Suprapubic skin (tissue), 4 donors: ENCODE results near the gene NPM1.

Experiments
- EP300 ChIP-seq: sonication (generic); formaldehyde crosslinking; IDR thresholded peaks from one replicate; pipeline ENCODE4 v1.6.1; 2017; ENCODE audit warnings: antibody characterized with exemption
- POLR2A ChIP-seq, 2 donors: fragments of 450-650 bp; IDR thresholded peaks; one replicate each; pipeline ENCODE4 v1.6.1; 2017; ENCODE audit warnings: antibody characterized with exemption in 2 of 2, mild to moderate bottlenecking in 2 of 2, moderate library complexity in 2 of 2
- POLR2AphosphoS5 ChIP-seq, 3 donors: sonication (generic); formaldehyde crosslinking; IDR thresholded peaks; one replicate each; pipeline ENCODE4 v1.6.1; 2017; ENCODE audit warnings: antibody characterized with exemption in 3 of 3
- TF ChIP-seq, protein P1 (sequence below), 2 donors: fragments of 200-600 bp in 1 of 2; fragments of 450-650 bp in 1 of 2; sonication (generic) in 1 of 2; IDR thresholded peaks; one replicate each; pipeline ENCODE4 v1.5.1; 2016 to 2019; ENCODE audit warnings: antibody characterized with exemption in 2 of 2, mild to moderate bottlenecking in 1 of 2, moderate library complexity in 1 of 2

DNA sequence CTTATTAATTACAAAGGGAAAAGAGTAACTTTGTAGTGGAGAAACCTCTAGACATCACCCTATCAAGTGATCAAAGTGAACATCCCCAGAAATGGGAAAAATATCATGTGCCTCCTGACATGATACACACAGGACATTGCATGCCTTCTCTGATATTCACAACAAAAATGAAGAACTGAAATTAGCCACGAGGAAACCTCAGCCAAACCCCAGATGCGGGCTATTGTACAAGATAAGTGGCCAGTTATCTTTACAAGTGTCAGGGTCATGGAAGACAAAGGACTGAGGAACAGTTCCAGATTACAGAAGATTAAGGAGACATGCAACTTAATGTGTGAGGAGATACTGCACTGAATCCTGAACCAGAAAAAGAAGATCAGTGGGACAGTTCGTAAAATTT lies 23.8 kb upstream of the NPM1 start:
- TF ChIP-seq POLR2A (IDR thresholded peaks at IDR 0.05) (no peak), EP300 (no peak), POLR2AphosphoS5 (IDR thresholded peaks at IDR 0.05) (no peak)
- TF ChIP-seq, protein P1, sequence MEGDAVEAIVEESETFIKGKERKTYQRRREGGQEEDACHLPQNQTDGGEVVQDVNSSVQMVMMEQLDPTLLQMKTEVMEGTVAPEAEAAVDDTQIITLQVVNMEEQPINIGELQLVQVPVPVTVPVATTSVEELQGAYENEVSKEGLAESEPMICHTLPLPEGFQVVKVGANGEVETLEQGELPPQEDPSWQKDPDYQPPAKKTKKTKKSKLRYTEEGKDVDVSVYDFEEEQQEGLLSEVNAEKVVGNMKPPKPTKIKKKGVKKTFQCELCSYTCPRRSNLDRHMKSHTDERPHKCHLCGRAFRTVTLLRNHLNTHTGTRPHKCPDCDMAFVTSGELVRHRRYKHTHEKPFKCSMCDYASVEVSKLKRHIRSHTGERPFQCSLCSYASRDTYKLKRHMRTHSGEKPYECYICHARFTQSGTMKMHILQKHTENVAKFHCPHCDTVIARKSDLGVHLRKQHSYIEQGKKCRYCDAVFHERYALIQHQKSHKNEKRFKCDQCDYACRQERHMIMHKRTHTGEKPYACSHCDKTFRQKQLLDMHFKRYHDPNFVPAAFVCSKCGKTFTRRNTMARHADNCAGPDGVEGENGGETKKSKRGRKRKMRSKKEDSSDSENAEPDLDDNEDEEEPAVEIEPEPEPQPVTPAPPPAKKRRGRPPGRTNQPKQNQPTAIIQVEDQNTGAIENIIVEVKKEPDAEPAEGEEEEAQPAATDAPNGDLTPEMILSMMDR (IDR thresholded peaks at IDR 0.05) = no peak
